GM23248 (cell line): Measurements from ENCODE around the gene PTOV1. TPM values are rescaled to one million over a fixed set of nuclear protein-coding genes. Genes with fewer than 3 reads are reported as not detected.

Experiments used
- DNase-seq: peaks from one replicate; pipeline ENCODE4 v3.0.0-alpha.2; 2015
- H2AFZ ChIP-seq: fragments of 200-600 bp; sonication (generic); 2 replicates; pipeline ENCODE4 v1.6.1; 2016; ENCODE audit warnings: antibody characterized with exemption
- H3F3A ChIP-seq: fragments of 200-600 bp; sonication (generic); 2 replicates; pipeline ENCODE4 v1.6.1; 2016; ENCODE audit warnings: mild to moderate bottlenecking, antibody characterized with exemption, mixed run types; ENCODE audit not compliant: insufficient read depth
- H3K27ac ChIP-seq: fragments of 200-600 bp; sonication (generic); 2 replicates; pipeline ENCODE4 v1.5.1; 2016; ENCODE audit warnings: mild to moderate bottlenecking
- H3K27me3 ChIP-seq: fragments of 200-600 bp; sonication (generic); replicated peaks from 2 replicates; pipeline ENCODE4 v1.6.1; 2016; ENCODE audit warnings: mild to moderate bottlenecking; ENCODE audit not compliant: insufficient read depth
- H3K36me3 ChIP-seq: fragments of 200-600 bp; sonication (generic); 2 replicates; pipeline ENCODE4 v1.6.1; 2016; ENCODE audit warnings: low read depth, mild to moderate bottlenecking
- H3K4me1 ChIP-seq: fragments of 200-600 bp; sonication (generic); 2 replicates; pipeline ENCODE4 v1.6.1; 2016; ENCODE audit warnings: mild to moderate bottlenecking; ENCODE audit not compliant: insufficient read depth
- H3K4me2 ChIP-seq: fragments of 200-600 bp; sonication (generic); one replicate; pipeline ENCODE4 v1.6.1; 2016; ENCODE audit warnings: mild to moderate bottlenecking; ENCODE audit not compliant: unreplicated experiment
- H3K4me3 ChIP-seq: fragments of 200-600 bp; sonication (generic); 2 replicates; pipeline ENCODE4 v1.5.1; 2016; ENCODE audit warnings: mild to moderate bottlenecking
- H3K79me2 ChIP-seq: fragments of 200-600 bp; sonication (generic); 2 replicates; pipeline ENCODE4 v1.6.1; 2016; ENCODE audit warnings: mild to moderate bottlenecking; ENCODE audit not compliant: insufficient read depth
- H3K9ac ChIP-seq: fragments of 200-600 bp; sonication (generic); 2 replicates; pipeline ENCODE4 v1.6.1; 2016; ENCODE audit warnings: mild to moderate bottlenecking
- H3K9me2 ChIP-seq: fragments of 200-600 bp; sonication (generic); 2 replicates; pipeline ENCODE4 v1.6.1; 2016; ENCODE audit warnings: mixed run types, mild to moderate bottlenecking, moderate library complexity; ENCODE audit not compliant: insufficient read depth
- H3K9me3 ChIP-seq: fragments of 200-600 bp; sonication (generic); one replicate; pipeline ENCODE4 v1.6.1; 2017; ENCODE audit warnings: low read depth
- H4K20me1 ChIP-seq: fragments of 200-600 bp; sonication (generic); 2 replicates; pipeline ENCODE4 v1.6.0; 2016; ENCODE audit not compliant: insufficient read depth
- EZH2 ChIP-seq: fragments of 200-600 bp; sonication (generic); IDR thresholded peaks from 2 replicates; pipeline ENCODE4 v1.6.1; 2018; ENCODE audit warnings: antibody characterized with exemption, mild to moderate bottlenecking; ENCODE audit not compliant: insufficient read depth, poor library complexity, severe bottlenecking
- EZH2phosphoT487 ChIP-seq: fragments of 200-600 bp; sonication (generic); IDR thresholded peaks from 2 replicates; pipeline ENCODE4 v1.6.1; 2018; ENCODE audit warnings: antibody characterized with exemption, moderate library complexity, mild to moderate bottlenecking, low read depth; ENCODE audit not compliant: insufficient read depth
- WGBS, 2 experiments: methylation state at CpG; one replicate each; pipeline ENCODE4 v1.1.6; 2015 to 2017; ENCODE audit warnings: low lambda C conversion rate in 2 of 2, low coverage in 1 of 2; ENCODE audit errors: missing lambda C conversion rate in 2 of 2; 5-methylcytosine and 5-hydroxymethylcytosine counted together
- in situ Hi-C: fragments of 300-500 bp; cut with MboI; formaldehyde crosslinking; loops from 2 replicates; pipeline ENCODE4 v1.15.0; 2020
- polyA plus RNA-seq: library from polyadenylated mRNA; unstranded; fragments of >200 nt; fragmentation: Nextera tagmentation; extraction: Ambion mirVana; gene quantifications from 2 replicates; pipeline ENCODE4 v1.2.1, GENCODE V29; 2016
- total RNA-seq: library from RNA; depleted of rRNA; stranded (reverse); fragments of >200 nt; shearing (Covaris generic); gene quantifications from 2 replicates; pipeline ENCODE4 v1.2.3, GENCODE V29; 2014

PTOV1 gene
- total and polyA plus RNA-seq, 2 experiments from 2014 or later, result 88.0 to 88.9 TPM

GRCh38 chr19:49831592-49831991 lies 19.4 kb upstream of the PTOV1 start:
- no peaks in the 10 kb centered on the region for H3K79me2 ChIP-seq
- H3K36me3 ChIP-seq, result no peaks in the 10 kb centered on the region; the same call in 1 of the 2 replicates
- in situ Hi-C loops, result no loop called here
- no peak overlapping the region for H3K9ac ChIP-seq
- H3F3A ChIP-seq, result no peaks in the 10 kb centered on the region
- no peak overlapping the region for H3K27ac ChIP-seq
- H3K9me3 ChIP-seq, result no peaks in the 10 kb centered on the region
- 94 to 96% methylated on average over 8 of the region's 8 CpGs for WGBS, 2 experiments
- TF ChIP-seq EZH2phosphoT487 (no peak), EZH2 (no peak)
- no peaks in the 10 kb centered on the region for H3K4me1 ChIP-seq
- no peaks in the 10 kb centered on the region for H3K9me2 ChIP-seq
- H2AFZ ChIP-seq, result no peak overlapping the region
- H4K20me1 ChIP-seq, result no peaks in the 10 kb centered on the region
- no peak overlapping the region for H3K4me2 ChIP-seq
- no peak overlapping the region for H3K4me3 ChIP-seq
- no peaks in the 10 kb centered on the region for H3K27me3 ChIP-seq
- DNase-seq, result no peak

DNA sequence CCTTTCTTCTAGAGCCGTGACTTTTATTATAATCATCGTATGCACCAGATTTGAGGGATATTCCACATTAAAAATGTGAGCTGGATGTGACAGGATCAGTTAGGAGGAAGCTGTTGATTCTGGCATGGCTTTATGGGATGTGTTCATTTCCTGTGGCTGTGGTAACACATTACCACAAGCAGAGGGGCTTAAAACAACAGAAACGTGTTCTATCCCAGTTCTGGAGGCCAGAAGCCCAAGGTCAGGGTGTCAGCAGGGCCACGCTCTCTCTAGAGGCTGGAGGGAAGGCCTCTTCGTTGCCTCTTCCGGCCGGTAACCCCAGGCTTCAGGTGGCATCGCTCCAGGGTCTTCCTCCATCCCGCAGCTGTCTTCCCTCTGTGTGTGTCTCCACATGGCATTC lies 18.4 kb upstream of the PTOV1 start:
- TF ChIP-seq EZH2, result no peak
- no peak for TF ChIP-seq EZH2phosphoT487
- Histone ChIP-seq H3K9me2 (no peaks in the 10 kb centered on the region), H3K4me1 (no peaks in the 10 kb centered on the region), H3K27me3 (no peaks in the 10 kb centered on the region), H3K27ac (no peak overlapping the region), H3K9me3 (no peaks in the 10 kb centered on the region), H3K9ac (no peak overlapping the region), H3F3A (no peaks in the 10 kb centered on the region), H2AFZ (no peak overlapping the region), H3K36me3 (no peaks in the 10 kb centered on the region; the same call in 1 of the 2 replicates), H3K79me2 (no peaks in the 10 kb centered on the region), H4K20me1 (no peaks in the 10 kb centered on the region), H3K4me2 (no peak overlapping the region), H3K4me3 (no peak overlapping the region)
- 68 to 71% methylated on average over 9 of the region's 9 CpGs for WGBS, 2 experiments
- DNase-seq, result no peak
- in situ Hi-C loops, result no loop called here

GRCh38 chr19:49833599-49833998 lies 17.4 kb upstream of the PTOV1 start:
- in situ Hi-C loops, result no loop called here
- H3K9me3 ChIP-seq, result no peaks in the 10 kb centered on the region
- no peak overlapping the region for H3K9ac ChIP-seq
- H3K36me3 ChIP-seq, result peaks cover 4% of the 10 kb centered on the region; the same call in 1 of the 2 replicates
- no peak overlapping the region for H3K4me3 ChIP-seq
- no peak for TF ChIP-seq EZH2
- no peak for TF ChIP-seq EZH2phosphoT487
- no peaks in the 10 kb centered on the region for H3K27me3 ChIP-seq
- no peaks in the 10 kb centered on the region for H3F3A ChIP-seq
- no peak overlapping the region for H3K4me2 ChIP-seq
- no peak overlapping the region for H2AFZ ChIP-seq
- no peaks in the 10 kb centered on the region for H3K4me1 ChIP-seq
- no peak overlapping the region for H3K27ac ChIP-seq
- 90 to 93% methylated on average over 7 of the region's 7 CpGs for WGBS, 2 experiments
- H3K9me2 ChIP-seq, result no peaks in the 10 kb centered on the region
- H3K79me2 ChIP-seq, result no peaks in the 10 kb centered on the region
- no peaks in the 10 kb centered on the region for H4K20me1 ChIP-seq
- no peak for DNase-seq

DNA sequence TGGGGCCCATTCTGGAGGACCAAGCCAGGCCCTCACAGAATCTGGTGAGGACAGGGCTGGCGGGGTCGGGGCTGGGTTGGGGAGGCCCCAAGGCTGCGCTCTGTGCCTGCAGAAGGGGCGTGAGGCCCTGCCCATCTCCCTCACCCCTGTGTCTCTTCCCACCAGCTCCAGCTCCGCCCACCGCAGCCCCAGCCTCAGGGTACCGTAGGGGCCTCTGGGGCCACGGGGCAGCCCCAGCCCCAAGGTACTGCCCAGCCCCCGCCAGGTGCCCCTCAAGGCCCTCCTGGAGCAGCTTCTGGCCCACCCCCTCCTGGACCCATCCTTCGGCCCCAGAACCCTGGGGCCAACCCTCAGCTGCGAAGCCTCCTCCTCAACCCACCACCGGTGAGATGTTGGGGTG lies 15.4 kb upstream of the PTOV1 start:
- in situ Hi-C loops, result no loop called here
- Histone ChIP-seq H3K36me3 (peaks cover 11% of the 10 kb centered on the region; the same call in 1 of the 2 replicates), H3K79me2 (no peaks in the 10 kb centered on the region), H3K9me2 (no peaks in the 10 kb centered on the region), H2AFZ (no peak overlapping the region), H3K4me1 (no peaks in the 10 kb centered on the region), H3K4me2 (no peak overlapping the region), H3K27me3 (no peaks in the 10 kb centered on the region), H3K27ac (no peak overlapping the region), H3K9me3 (no peaks in the 10 kb centered on the region), H3K9ac (no peak overlapping the region), H3F3A (no peaks in the 10 kb centered on the region), H4K20me1 (no peaks in the 10 kb centered on the region), H3K4me3 (no peak overlapping the region)
- TF ChIP-seq EZH2 (no peak), EZH2phosphoT487 (no peak)
- 97 to 100% methylated on average over 4 to 12 of the region's 12 CpGs for WGBS, 2 experiments
- no peak for DNase-seq

DNA sequence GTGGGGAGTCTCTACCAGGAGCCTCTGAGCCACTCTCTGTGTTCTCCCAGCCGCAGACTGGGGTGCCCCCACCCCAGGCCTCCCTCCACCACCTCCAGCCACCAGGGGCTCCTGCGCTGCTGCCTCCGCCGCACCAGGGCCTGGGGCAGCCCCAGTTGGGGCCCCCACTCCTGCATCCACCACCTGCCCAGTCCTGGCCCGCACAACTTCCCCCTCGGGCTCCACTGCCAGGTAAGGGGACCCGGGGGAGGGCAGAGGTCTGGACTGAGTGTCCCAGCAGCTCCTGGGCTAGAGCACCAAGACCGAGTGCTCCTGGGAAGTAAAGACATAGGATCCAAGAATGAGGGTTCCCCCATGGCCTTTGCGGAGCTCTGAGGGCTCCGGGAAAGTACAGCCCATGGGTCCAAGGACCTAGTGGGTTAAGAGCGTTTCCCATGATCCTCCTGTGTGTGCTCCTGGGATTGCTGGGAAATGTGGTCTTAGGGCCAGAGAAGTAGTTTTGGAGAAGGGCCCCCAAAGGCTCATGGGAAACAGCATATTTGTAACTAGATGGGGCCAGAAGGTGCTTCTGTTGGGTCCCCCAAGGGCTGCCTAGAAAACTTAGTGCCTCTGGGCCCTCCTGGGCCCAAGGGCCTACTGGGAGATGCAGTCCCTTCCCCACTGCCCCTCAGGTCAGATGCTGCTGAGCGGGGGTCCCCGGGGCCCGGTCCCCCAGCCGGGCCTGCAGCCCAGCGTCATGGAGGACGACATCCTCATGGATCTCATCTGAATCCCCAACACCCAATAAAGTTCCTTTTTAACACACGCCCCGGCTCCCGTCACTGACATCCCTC lies 14.6 kb upstream of the PTOV1 start:
- H4K20me1 ChIP-seq, result no peaks in the 10 kb centered on the region
- H3K4me3 ChIP-seq, result no peak overlapping the region
- no peak overlapping the region for H3K9ac ChIP-seq
- no peaks in the 10 kb centered on the region for H3K27me3 ChIP-seq
- H3K9me2 ChIP-seq, result no peaks in the 10 kb centered on the region
- no peaks in the 10 kb centered on the region for H3K9me3 ChIP-seq
- in situ Hi-C loops, result no loop called here
- H3K4me1 ChIP-seq, result no peaks in the 10 kb centered on the region
- H3F3A ChIP-seq, result 0 out of 2 replicates have a peak, but pooled peaks cover 6% of the 10 kb centered on the region
- H3K36me3 ChIP-seq, result peaks cover 11% of the 10 kb centered on the region; the same call in 1 of the 2 replicates
- no peak overlapping the region for H2AFZ ChIP-seq
- no peak for TF ChIP-seq EZH2phosphoT487
- WGBS, 2 experiments, result 93 to 96% methylated on average over 15 to 20 of the region's 20 CpGs
- H3K4me2 ChIP-seq, result no peak overlapping the region
- no peak for DNase-seq
- H3K27ac ChIP-seq, result no peak overlapping the region
- no peaks in the 10 kb centered on the region for H3K79me2 ChIP-seq
